HEK293 (cell line): ENCODE results near the gene SLC8A3.

ENCODE experiments used
- CTCF ChIP-seq: fragments of 450-650 bp; formaldehyde crosslinking; IDR thresholded peaks from 2 replicates; pipeline ENCODE4 v1.5.1; 2016; ENCODE audit warnings: missing biosample characterization, missing genetic modification characterization
- PATZ1 ChIP-seq: fragments of 450-650 bp; formaldehyde crosslinking; IDR thresholded peaks from 2 replicates; pipeline ENCODE4 v1.5.1; 2016; ENCODE audit warnings: missing biosample characterization, missing genetic modification characterization
- SP7 ChIP-seq: fragments of 450-650 bp; formaldehyde crosslinking; IDR thresholded peaks from 2 replicates; pipeline ENCODE4 v1.5.1; 2016; ENCODE audit warnings: missing biosample characterization, missing genetic modification characterization
- ZNF426 ChIP-seq: fragments of 450-650 bp; formaldehyde crosslinking; IDR thresholded peaks from 2 replicates; pipeline ENCODE4 v1.5.1; 2017; ENCODE audit warnings: missing biosample characterization, missing genetic modification characterization, mild to moderate bottlenecking, inconsistent platforms, moderate library complexity
- ZNF48 ChIP-seq: fragments of 450-650 bp; formaldehyde crosslinking; IDR thresholded peaks from 2 replicates; pipeline ENCODE4 v1.5.1; 2016; ENCODE audit warnings: missing biosample characterization, missing genetic modification characterization
- ZNF768 ChIP-seq: fragments of 450-650 bp; formaldehyde crosslinking; IDR thresholded peaks from 2 replicates; pipeline ENCODE4 v1.5.1; 2018; ENCODE audit warnings: missing biosample characterization, mild to moderate bottlenecking, missing genetic modification characterization
- ZSCAN4 ChIP-seq: fragments of 450-650 bp; formaldehyde crosslinking; IDR thresholded peaks from 2 replicates; pipeline ENCODE4 v1.5.1; 2017; ENCODE audit warnings: missing biosample characterization, missing genetic modification characterization

GRCh38 chr14:70048313-70048654 is 140.5 kb downstream of the SLC8A3 start:
- TF ChIP-seq SP7 (no peak), ZNF426 (tag by site-specific recombination) (no peak), CTCF (tag by site-specific recombination) (no peak), ZSCAN4 (tag by site-specific recombination) (no peak), ZNF48 (tag by site-specific recombination) (no peak), PATZ1 (no peak), ZNF768 (tag by site-specific recombination) (no peak)
